Head of caudate nucleus (tissue), 42 donors: ENCODE measurements around the gene PEAR1.
A peak's percentile ranks its signal among the peaks of the same experiment; 100 is the strongest.

ENCODE experiments used
- DNase-seq, 42 donors: peaks; one replicate each; pipeline versions ENCODE4 v3.0.0 to v3.0.0-alpha.2; 2020 to 2021; ENCODE audit warnings: mixed read lengths in 7 of 42
- intact Hi-C: fragments of 100-400 bp; cut with DNase I; formaldehyde crosslinking; loops from one replicate; pipeline ENCODE4 v1.15.0; 2022

The PEAR1 gene

GRCh38 chr1:156944848-156945247 lies 51.3 kb downstream of the PEAR1 start:
- intact Hi-C loops, result no loop called here
- DNase-seq, result no peak

GRCh38 chr1:156945881-156946661 lies 52.6 kb downstream of the PEAR1 start:
- intact Hi-C loops, result no loop called here
- DNase-seq, result peak in 5 of 42 donors; percentile 19 to 36 (median 22)

GRCh38 chr1:156947127-156947526 lies 53.6 kb downstream of the PEAR1 start:
- intact Hi-C loops, result no loop called here
- peak in 2 of 42 donors; percentile 7 to 23 for DNase-seq

- intact Hi-C loops, result no loop called here
- DNase-seq, result peak in 1 of 42 donors; percentile 36
Measured at GRCh38 chr1:156947818-156948525, 54.5 kb downstream of the PEAR1 start.

GRCh38 chr1:156948708-156949107 lies 55.2 kb downstream of the PEAR1 start:
- no peak for DNase-seq
- intact Hi-C loops, result no loop called here

GRCh38 chr1:156949127-156949526 lies 55.6 kb downstream of the PEAR1 start:
- intact Hi-C loops, result no loop called here
- no peak for DNase-seq

GRCh38 chr1:156951371-156951770 lies 57.9 kb downstream of the PEAR1 start:
- intact Hi-C loops, result no loop called here
- DNase-seq, result peak in 1 of 42 donors; percentile 2

- intact Hi-C loops, result no loop called here
- DNase-seq, result no peak
Measured at GRCh38 chr1:156953571-156953970, 60.1 kb downstream of the PEAR1 start.

GRCh38 chr1:156956333-156956732 lies 62.8 kb downstream of the PEAR1 start:
- DNase-seq, result no peak
- intact Hi-C loops, result no loop called here

- intact Hi-C loops, result no loop called here
- no peak for DNase-seq
Measured at GRCh38 chr1:156957634-156958033, 64.1 kb downstream of the PEAR1 start.

GRCh38 chr1:156958247-156958714 lies 64.8 kb downstream of the PEAR1 start:
- intact Hi-C loops, result no loop called here
- no peak for DNase-seq

- no peak for DNase-seq
- intact Hi-C loops, result no loop called here
Measured at GRCh38 chr1:156959414-156959813, 65.9 kb downstream of the PEAR1 start.

GRCh38 chr1:156959925-156960324 lies 66.4 kb downstream of the PEAR1 start:
- intact Hi-C loops, result no loop called here
- DNase-seq, result no peak

- no peak for DNase-seq
- intact Hi-C loops, result no loop called here
Measured at GRCh38 chr1:156961709-156962108, 68.2 kb downstream of the PEAR1 start.

- peak in 7 of 42 donors; percentile 5 to 50 (median 25) for DNase-seq
- intact Hi-C loops, result no loop called here
Measured at GRCh38 chr1:156963621-156964020, 70.1 kb downstream of the PEAR1 start.

GRCh38 chr1:156964441-156964840 lies 70.9 kb downstream of the PEAR1 start:
- intact Hi-C loops, result no loop called here
- no peak for DNase-seq
